ENCODE results near the gene PPP4R1.

The PPP4R1 gene

DNA sequence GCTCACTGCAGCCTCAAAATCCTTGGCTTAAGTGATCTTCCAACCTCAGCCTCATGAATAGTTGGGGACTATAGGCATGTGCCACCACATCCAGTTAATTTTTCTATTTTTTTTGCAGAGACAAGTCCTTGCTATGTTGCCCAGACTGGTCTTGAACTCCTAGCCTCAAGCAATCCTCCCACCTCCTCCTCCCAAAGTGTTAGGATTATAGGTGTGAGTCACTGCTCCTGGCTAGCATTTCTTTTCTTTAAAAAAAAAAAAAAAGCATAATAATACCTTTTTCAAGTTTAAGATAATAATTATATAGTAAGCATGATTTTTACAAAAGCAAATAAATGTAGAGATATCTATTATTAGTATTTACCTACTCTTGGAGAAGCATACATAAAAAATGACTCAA is 36.1 kb downstream of the PPP4R1 start:
- TF ChIP-seq, protein P1, sequence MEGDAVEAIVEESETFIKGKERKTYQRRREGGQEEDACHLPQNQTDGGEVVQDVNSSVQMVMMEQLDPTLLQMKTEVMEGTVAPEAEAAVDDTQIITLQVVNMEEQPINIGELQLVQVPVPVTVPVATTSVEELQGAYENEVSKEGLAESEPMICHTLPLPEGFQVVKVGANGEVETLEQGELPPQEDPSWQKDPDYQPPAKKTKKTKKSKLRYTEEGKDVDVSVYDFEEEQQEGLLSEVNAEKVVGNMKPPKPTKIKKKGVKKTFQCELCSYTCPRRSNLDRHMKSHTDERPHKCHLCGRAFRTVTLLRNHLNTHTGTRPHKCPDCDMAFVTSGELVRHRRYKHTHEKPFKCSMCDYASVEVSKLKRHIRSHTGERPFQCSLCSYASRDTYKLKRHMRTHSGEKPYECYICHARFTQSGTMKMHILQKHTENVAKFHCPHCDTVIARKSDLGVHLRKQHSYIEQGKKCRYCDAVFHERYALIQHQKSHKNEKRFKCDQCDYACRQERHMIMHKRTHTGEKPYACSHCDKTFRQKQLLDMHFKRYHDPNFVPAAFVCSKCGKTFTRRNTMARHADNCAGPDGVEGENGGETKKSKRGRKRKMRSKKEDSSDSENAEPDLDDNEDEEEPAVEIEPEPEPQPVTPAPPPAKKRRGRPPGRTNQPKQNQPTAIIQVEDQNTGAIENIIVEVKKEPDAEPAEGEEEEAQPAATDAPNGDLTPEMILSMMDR (IDR thresholded peaks at IDR 0.05; ENCODE audit: extremely low read depth, insufficient read depth, missing control alignments) = no peak
- DNase-seq (ENCODE audit: low spot score) = no peak
- in situ Hi-C loops (cut with MboI; ENCODE audit: low pct_unique_long_range_greater_than_20kb, low sequenced_read_pairs, unreplicated experiment) = no loop called here

DNA sequence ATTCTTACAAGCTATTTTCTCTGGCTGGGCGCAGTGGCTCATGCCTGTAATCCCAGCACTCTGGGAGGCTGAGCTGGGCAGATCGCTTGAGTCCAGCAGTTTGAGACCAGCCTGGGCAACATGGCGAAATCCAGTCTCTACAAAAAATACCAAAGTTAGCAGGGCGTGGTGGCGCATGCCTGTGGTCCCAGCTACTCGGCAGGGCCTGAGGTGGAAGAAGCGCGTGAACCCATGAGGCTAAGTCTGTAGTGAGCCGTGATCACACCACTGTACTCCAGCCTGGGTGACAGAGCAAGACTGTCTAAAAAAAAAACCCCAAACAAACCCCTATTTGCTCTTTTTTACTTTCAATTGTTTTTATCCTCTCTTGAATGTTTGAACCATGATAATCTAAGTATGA is 37.0 kb downstream of the PPP4R1 start:
- TF ChIP-seq, protein P1 (IDR thresholded peaks at IDR 0.05; ENCODE audit: extremely low read depth, insufficient read depth, missing control alignments) = no peak
- in situ Hi-C loops (cut with MboI; ENCODE audit: low pct_unique_long_range_greater_than_20kb, low sequenced_read_pairs, unreplicated experiment) = no loop called here
- no peak for DNase-seq (ENCODE audit: low spot score)

DNA sequence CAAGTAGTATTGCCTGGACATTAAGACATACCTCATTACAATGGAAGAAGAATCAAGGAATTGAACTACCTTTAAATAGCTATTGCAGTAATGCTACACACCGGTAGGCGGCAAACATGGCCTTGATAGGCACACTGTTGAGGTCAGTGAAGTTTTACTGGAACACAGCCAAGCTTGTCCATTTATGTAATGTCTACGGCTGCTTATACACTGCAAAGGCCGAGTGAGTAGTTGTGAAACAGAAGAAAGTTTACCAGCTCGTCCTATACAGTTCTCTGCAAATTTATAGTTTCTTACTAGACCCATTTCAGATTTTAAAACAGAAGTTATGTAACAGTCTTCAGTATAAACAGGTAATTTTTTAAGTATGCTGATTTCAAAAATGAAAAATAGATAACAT is 38.8 kb downstream of the PPP4R1 start:
- no peak for DNase-seq (ENCODE audit: low spot score)
- in situ Hi-C loops (cut with MboI; ENCODE audit: low pct_unique_long_range_greater_than_20kb, low sequenced_read_pairs, unreplicated experiment) = no loop called here
- TF ChIP-seq, protein P1 (IDR thresholded peaks at IDR 0.05; ENCODE audit: extremely low read depth, insufficient read depth, missing control alignments) = no peak

DNA sequence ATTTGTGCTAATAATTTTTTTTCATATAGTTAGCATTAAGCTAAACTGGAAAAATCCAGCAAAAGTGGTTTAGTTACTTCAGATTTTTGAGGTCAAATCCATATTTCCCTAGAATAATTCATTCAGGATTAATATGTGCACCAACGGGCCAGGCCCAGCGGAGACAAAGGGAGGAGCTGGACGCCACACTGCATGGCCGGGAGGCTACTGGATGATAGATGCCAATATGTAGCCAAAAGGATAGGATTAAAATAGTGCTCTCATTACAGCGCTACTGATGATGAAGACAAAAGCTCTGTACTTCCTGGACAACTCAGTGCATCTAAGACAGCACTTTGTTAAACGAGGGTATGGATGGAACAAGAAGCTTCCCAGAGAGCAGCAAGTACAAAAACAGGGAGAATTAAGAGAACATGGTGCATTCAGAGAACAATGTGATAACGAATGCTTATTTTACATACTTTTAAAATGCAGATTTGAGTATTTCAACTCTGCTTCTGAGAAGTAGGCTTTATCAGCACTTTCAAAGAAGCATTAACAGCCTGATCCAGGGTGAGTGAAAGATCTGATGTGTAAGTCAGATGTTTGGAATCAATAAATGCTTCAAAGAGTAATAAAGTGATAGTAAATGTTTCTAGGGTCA is 39.8 kb downstream of the PPP4R1 start:
- in situ Hi-C loops (cut with MboI; ENCODE audit: low pct_unique_long_range_greater_than_20kb, low sequenced_read_pairs, unreplicated experiment) = no loop called here

GRCh38 chr18:9571546-9571945 is 42.8 kb downstream of the PPP4R1 start:
- no peak for DNase-seq (ENCODE audit: low spot score)
- in situ Hi-C loops (cut with MboI; ENCODE audit: low pct_unique_long_range_greater_than_20kb, low sequenced_read_pairs, unreplicated experiment) = no loop called here
- TF ChIP-seq, protein P1 (IDR thresholded peaks at IDR 0.05; ENCODE audit: extremely low read depth, insufficient read depth, missing control alignments) = no peak

More for the DNA sequence above, 39.8 kb downstream of the PPP4R1 start:
- TF ChIP-seq, protein P1 (IDR thresholded peaks at IDR 0.05; ENCODE audit: extremely low read depth, insufficient read depth, missing control alignments) = no peak
- DNase-seq (ENCODE audit: low spot score) = no peak

DNA sequence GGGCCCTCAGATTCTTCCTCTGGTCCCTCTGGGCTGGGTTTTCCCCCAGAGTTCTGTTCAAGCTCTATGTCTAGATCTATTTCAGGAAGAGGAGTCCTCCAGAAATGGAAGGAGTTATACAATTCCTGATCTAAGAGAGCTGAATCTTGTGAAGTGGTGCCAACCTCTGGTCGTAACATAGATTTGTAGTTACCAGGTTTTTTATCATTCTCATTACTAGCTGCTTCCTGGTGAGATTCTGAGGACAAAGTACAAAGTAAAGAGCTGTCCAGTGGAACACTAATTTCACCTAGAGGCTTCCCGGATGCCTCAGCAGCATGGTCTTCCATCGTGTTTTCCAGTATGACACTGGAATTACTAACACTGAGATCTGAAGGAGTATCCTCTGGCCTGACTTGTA is 44.1 kb downstream of the PPP4R1 start:
- in situ Hi-C loops (cut with MboI; ENCODE audit: low pct_unique_long_range_greater_than_20kb, low sequenced_read_pairs, unreplicated experiment) = no loop called here
- DNase-seq (ENCODE audit: low spot score) = no peak
- TF ChIP-seq, protein P1 (IDR thresholded peaks at IDR 0.05; ENCODE audit: extremely low read depth, insufficient read depth, missing control alignments) = no peak

All from GM13977 (cell line).